OCI-LY3 (cell line): ENCODE results near the gene MT1HL1.
"Not testable (repeated sequence)": the region's sequence is repeated elsewhere in the genome, so short reads cannot be mapped to it uniquely, and the experiment has no call there.

ENCODE experiments used
- H2AFZ ChIP-seq: fragments of 200-600, 300-600 bp; shearing (Covaris generic); 2 replicates; pipeline ENCODE4 v1.6.0; 2014; ENCODE audit warnings: antibody characterized with exemption, low read depth, low read length
- H3K27ac ChIP-seq: fragments of 200-600, 300-600 bp; sonication (generic); 2 replicates; pipeline ENCODE4 v1.5.1; 2014; ENCODE audit warnings: mild to moderate bottlenecking, low read length, moderate library complexity, mixed read lengths
- H3K27me3 ChIP-seq: fragments of 200-600, 300-600 bp; sonication (generic); 2 replicates; pipeline ENCODE4 v1.6.1; 2014; ENCODE audit warnings: low read depth, low read length, mixed read lengths
- H3K36me3 ChIP-seq: fragments of 200-600, 300-600 bp; sonication (generic); replicated peaks from 2 replicates; pipeline ENCODE3; 2014; ENCODE audit warnings: low read depth, low read length, mixed read lengths
- H3K4me1 ChIP-seq: fragments of 300-600, 200-600 bp; sonication (generic); 2 replicates; pipeline ENCODE4 v1.6.1; 2014; ENCODE audit warnings: low read length, mixed read lengths
- H3K4me2 ChIP-seq: fragments of 200-600, 300-600 bp; sonication (generic); 2 replicates; pipeline ENCODE4 v1.6.1; 2014; ENCODE audit warnings: low read length, mixed read lengths
- H3K4me3 ChIP-seq: fragments of 300-600, 200-600 bp; sonication (generic); 2 replicates; pipeline ENCODE4 v1.5.1; 2014; ENCODE audit warnings: antibody characterized with exemption, mild to moderate bottlenecking, low read length, moderate library complexity
- H3K79me2 ChIP-seq: fragments of 300-600, 200-600 bp; shearing (Covaris generic); 2 replicates; pipeline ENCODE4 v1.6.1; 2014; ENCODE audit warnings: mild to moderate bottlenecking, low read length, mixed read lengths
- H3K9ac ChIP-seq: fragments of 300-600, 200-600 bp; shearing (Covaris generic); 2 replicates; pipeline ENCODE4 v1.6.0; 2014; ENCODE audit warnings: mild to moderate bottlenecking, low read length, moderate library complexity
- H3K9me3 ChIP-seq: fragments of 200-600, 300-600 bp; shearing (Covaris generic); 2 replicates; pipeline ENCODE4 v1.6.1; 2014; ENCODE audit warnings: low read length, mixed read lengths; ENCODE audit not compliant: insufficient read depth
- H4K20me1 ChIP-seq: fragments of 200-600, 300-600 bp; sonication (generic); 2 replicates; pipeline ENCODE4 v1.6.1; 2016; ENCODE audit warnings: low read length, mixed read lengths; ENCODE audit not compliant: insufficient read depth
- EZH2phosphoT487 ChIP-seq: fragments of 200-600 bp; shearing (Covaris generic); IDR thresholded peaks from 2 replicates; pipeline ENCODE4 v1.6.1; 2018; ENCODE audit warnings: antibody characterized with exemption, mixed run types, low read depth
- TF ChIP-seq, protein P1 (sequence below): fragments of 200-600, 300-600 bp; sonication (generic); IDR thresholded peaks from 2 replicates; pipeline ENCODE4 v1.5.1; 2014; ENCODE audit warnings: antibody characterized with exemption, low read length, low read depth

MT1HL1 gene

DNA sequence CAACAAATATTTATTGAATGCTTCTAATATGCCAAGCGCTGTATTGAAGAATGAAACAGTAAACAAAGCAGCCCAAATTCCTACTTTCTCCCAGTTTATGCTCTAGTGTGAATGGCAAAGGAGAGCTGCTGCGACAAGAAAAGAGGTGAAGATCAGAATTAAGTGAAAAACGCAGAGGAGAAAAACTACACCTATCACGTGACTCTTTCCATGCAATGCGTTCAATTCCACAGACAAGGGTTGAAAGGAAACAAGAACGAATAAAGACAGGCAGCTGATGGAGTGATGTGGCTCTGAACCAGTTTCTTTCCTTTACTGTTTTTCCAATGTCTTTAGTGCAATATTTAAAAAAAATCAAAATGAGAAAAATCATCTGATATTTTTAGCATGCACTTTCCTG, 23.6 kb downstream of the MT1HL1 start:
- Histone ChIP-seq H3K4me1 (no peaks in the 10 kb centered on the region), H3K27ac (no peak overlapping the region), H3K9me3 (no peaks in the 10 kb centered on the region), H3K4me2 (no peak overlapping the region), H3K36me3 (no peaks in the 10 kb centered on the region), H3K27me3 (peaks cover 22% of the 10 kb centered on the region), H2AFZ (no peak overlapping the region), H3K79me2 (no peaks in the 10 kb centered on the region), H3K4me3 (no peak overlapping the region), H3K9ac (no peak overlapping the region), H4K20me1 (no peaks in the 10 kb centered on the region)
- TF ChIP-seq, protein P1, sequence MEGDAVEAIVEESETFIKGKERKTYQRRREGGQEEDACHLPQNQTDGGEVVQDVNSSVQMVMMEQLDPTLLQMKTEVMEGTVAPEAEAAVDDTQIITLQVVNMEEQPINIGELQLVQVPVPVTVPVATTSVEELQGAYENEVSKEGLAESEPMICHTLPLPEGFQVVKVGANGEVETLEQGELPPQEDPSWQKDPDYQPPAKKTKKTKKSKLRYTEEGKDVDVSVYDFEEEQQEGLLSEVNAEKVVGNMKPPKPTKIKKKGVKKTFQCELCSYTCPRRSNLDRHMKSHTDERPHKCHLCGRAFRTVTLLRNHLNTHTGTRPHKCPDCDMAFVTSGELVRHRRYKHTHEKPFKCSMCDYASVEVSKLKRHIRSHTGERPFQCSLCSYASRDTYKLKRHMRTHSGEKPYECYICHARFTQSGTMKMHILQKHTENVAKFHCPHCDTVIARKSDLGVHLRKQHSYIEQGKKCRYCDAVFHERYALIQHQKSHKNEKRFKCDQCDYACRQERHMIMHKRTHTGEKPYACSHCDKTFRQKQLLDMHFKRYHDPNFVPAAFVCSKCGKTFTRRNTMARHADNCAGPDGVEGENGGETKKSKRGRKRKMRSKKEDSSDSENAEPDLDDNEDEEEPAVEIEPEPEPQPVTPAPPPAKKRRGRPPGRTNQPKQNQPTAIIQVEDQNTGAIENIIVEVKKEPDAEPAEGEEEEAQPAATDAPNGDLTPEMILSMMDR, result no peak
- no peak for TF ChIP-seq EZH2phosphoT487

DNA sequence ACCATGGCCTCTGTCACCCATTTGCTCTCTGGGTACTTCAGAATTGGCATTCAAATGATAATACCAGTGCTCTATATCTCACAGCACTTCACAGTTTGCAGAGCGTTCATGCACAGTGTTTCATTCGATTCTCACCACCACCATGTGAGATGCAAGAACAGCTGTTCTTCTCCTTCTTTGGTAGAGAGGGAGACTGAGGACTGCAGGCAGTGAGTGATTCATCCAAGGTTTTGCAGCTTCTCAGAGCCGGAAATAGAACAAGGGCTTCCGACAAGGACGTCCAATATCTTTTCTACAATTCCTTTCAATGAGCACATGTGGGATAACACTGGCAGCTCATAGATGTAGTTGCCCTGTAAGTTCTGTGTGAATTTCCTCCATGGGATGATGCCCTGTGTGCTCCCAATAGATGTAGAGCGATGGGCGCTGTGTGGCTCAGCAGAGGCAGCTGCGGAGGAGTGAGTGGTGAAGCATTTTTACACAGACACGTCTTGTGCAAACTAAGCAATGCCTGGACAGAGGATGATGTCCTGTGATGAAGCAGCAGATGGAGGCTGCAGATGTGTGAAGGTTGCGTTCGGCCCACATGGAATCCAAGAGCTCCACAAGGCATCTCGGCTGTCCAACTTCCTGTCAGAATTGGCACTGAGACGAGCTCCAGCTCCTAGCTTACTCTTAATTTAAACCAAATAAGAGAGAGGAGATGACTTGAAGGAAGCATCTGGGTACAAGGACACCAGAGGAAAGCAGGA, 24.9 kb downstream of the MT1HL1 start:
- H2AFZ ChIP-seq, result no peak overlapping the region

DNA sequence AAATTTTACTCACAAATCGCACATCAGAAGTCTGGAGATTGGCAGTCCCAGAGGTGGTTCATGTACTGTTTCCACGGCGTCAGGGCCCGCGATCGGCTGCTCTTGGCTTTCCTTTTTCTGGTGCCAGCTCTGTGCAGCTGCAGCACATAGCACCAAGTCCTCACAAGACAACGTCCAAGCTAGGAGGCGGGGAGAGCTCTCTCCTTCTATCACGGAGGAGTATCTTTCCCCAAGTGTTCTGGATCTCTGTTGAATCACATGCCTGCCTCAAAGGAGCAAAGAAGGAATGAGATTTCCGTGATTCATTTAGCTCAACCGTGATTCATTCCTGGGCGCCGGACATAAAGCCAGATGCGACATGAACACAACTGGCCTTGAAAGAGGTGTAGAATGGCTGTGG, 25.5 kb downstream of the MT1HL1 start:
- no peaks in the 10 kb centered on the region for H3K9me3 ChIP-seq
- no peaks in the 10 kb centered on the region for H3K36me3 ChIP-seq
- H3K4me1 ChIP-seq, result no peaks in the 10 kb centered on the region
- no peak overlapping the region for H2AFZ ChIP-seq
- no peaks in the 10 kb centered on the region for H3K79me2 ChIP-seq
- H3K4me3 ChIP-seq, result no peak overlapping the region
- no peak overlapping the region for H3K9ac ChIP-seq
- H3K4me2 ChIP-seq, result no peak overlapping the region
- H3K27me3 ChIP-seq, result 0 out of 2 replicates have a peak, but pooled peaks cover 7% of the 10 kb centered on the region
- no peaks in the 10 kb centered on the region for H4K20me1 ChIP-seq
- TF ChIP-seq, protein P1, result no peak
- TF ChIP-seq EZH2phosphoT487, result no peak
- H3K27ac ChIP-seq, result no peak overlapping the region

More for the DNA sequence above, 24.9 kb downstream of the MT1HL1 start:
- Histone ChIP-seq H3K4me2 (no peak overlapping the region), H4K20me1 (no peaks in the 10 kb centered on the region), H3K9ac (no peak overlapping the region), H3K36me3 (no peaks in the 10 kb centered on the region), H3K27ac (no peak overlapping the region), H3K4me1 (no peaks in the 10 kb centered on the region), H3K9me3 (no peaks in the 10 kb centered on the region), H3K79me2 (no peaks in the 10 kb centered on the region), H3K4me3 (no peak overlapping the region), H3K27me3 (peaks cover 10% of the 10 kb centered on the region; the same call in 1 of the 2 replicates)
- TF ChIP-seq EZH2phosphoT487, result no peak
- TF ChIP-seq, protein P1, result no peak

DNA sequence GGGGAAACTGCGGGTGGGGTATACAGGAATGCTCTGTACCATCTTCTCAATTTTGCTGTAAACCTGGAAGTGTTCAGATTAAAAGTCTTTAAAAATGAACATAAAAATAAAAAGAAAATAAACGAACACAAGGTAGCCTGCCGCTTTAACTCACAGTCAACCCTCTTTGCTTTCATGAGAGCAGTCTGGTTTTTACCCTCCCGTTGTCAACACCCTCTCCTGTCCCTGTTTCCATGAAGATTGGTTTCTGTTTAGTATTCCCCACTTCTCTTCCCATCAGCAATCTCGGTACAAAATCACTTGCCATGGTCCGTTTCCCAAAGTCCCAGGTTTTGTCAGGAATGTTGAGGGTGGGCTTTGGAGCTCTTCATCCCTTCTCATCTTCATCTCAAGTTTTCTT, 28.8 kb downstream of the MT1HL1 start:
- TF ChIP-seq, protein P1, result no peak
- no peak for TF ChIP-seq EZH2phosphoT487
- Histone ChIP-seq H3K27ac (no peak overlapping the region), H3K9ac (no peak overlapping the region), H3K4me2 (no peak overlapping the region), H3K79me2 (no peaks in the 10 kb centered on the region), H2AFZ (no peak overlapping the region), H3K4me3 (no peak overlapping the region), H3K36me3 (no peaks in the 10 kb centered on the region), H4K20me1 (no peaks in the 10 kb centered on the region), H3K27me3 (0 out of 2 replicates have a peak, but pooled peaks cover 7% of the 10 kb centered on the region), H3K4me1 (peaks cover 7% of the 10 kb centered on the region), H3K9me3 (no peaks in the 10 kb centered on the region)

DNA sequence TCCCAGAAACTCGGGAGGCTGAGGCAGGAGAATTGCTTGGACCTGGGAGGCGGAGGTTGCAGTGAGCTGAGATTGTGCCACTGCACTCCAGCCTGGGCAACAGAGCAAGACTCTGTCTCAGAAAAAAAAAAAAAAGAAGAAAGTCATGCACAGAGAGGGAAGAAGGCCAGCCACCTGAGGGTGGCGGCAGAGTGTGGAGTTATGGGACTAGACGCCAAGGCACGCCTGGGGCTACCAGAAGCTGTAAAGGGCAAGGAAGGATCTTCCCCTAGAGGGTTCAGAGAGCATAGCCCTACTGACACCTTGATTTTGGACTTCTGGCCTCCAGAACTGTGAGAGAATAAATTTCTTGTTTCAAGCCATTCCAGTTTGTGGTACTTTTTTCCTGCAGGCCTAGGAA, 30.2 kb downstream of the MT1HL1 start:
- H3K27ac ChIP-seq, H3K9ac ChIP-seq, H3K4me1 ChIP-seq, H2AFZ ChIP-seq, H4K20me1 ChIP-seq, H3K4me2 ChIP-seq, H3K79me2 ChIP-seq, H3K9me3 ChIP-seq, H3K27me3 ChIP-seq, H3K4me3 ChIP-seq, H3K36me3 ChIP-seq: not testable (repeated sequence)
